NCI-H446 (cell line): ENCODE measurements around the gene SFPQ.
"Not testable (repeated sequence)": the region's sequence is repeated elsewhere in the genome, so short reads cannot be mapped to it uniquely, and the experiment has no call there.

Source experiments
- DNase-seq, 2 experiments: peaks; one replicate each; lab custom pipeline; 2025; lab: John Stamatoyannopoulos, UW

Gene SFPQ, protein sequence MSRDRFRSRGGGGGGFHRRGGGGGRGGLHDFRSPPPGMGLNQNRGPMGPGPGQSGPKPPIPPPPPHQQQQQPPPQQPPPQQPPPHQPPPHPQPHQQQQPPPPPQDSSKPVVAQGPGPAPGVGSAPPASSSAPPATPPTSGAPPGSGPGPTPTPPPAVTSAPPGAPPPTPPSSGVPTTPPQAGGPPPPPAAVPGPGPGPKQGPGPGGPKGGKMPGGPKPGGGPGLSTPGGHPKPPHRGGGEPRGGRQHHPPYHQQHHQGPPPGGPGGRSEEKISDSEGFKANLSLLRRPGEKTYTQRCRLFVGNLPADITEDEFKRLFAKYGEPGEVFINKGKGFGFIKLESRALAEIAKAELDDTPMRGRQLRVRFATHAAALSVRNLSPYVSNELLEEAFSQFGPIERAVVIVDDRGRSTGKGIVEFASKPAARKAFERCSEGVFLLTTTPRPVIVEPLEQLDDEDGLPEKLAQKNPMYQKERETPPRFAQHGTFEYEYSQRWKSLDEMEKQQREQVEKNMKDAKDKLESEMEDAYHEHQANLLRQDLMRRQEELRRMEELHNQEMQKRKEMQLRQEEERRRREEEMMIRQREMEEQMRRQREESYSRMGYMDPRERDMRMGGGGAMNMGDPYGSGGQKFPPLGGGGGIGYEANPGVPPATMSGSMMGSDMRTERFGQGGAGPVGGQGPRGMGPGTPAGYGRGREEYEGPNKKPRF

DNA sequence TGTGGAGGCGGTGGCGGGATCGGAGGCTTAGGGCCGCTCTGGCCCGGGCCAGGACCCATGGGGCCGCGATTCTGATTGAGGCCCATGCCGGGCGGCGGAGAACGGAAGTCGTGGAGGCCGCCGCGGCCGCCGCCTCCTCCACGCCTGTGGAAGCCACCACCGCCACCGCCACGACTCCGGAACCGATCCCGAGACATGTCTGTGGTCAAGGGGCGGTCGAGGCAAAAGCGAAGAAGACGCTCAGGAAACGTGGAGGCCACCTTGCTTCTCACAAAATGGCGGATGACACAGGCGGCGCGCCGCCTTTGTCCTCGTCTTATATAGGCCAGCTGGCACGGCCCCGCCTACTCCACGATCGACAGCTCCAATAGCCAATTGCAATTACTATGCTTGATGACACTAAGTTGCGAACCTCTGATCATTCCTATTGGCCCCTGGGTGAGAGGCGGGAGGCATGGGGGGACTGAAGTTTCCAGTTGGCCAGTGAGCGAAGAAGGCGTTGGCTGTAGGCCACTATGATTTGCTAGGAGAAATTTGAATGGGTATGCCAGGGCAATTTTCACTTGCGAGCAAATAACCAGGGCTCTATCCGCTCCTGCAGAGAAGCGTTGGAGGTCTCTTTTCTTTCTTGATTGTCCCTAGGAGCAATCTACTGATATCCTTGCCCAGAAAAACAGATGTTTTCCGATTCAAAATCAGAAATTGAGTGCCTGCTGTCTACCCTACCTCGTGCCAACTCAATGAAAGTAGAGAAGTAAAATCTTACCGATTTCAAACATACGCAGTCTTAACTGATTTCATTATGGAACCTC lies at the start of gene SFPQ:
Gene SFPQ, minus strand, starts transcription at position 293 of the 812 bp plus-strand sequence. Its CDS starts 96 bp downstream, at position 197.
- DNase-seq, result peak; percentile 98 to 99

GRCh38 chr1:35236772-35237171 lies 43.8 kb upstream of the SFPQ start:
- DNase-seq, result not testable (repeated sequence)

- no peak for DNase-seq
These were observed 38.3 kb upstream of the SFPQ start for GRCh38 chr1:35231287-35231686.

DNA sequence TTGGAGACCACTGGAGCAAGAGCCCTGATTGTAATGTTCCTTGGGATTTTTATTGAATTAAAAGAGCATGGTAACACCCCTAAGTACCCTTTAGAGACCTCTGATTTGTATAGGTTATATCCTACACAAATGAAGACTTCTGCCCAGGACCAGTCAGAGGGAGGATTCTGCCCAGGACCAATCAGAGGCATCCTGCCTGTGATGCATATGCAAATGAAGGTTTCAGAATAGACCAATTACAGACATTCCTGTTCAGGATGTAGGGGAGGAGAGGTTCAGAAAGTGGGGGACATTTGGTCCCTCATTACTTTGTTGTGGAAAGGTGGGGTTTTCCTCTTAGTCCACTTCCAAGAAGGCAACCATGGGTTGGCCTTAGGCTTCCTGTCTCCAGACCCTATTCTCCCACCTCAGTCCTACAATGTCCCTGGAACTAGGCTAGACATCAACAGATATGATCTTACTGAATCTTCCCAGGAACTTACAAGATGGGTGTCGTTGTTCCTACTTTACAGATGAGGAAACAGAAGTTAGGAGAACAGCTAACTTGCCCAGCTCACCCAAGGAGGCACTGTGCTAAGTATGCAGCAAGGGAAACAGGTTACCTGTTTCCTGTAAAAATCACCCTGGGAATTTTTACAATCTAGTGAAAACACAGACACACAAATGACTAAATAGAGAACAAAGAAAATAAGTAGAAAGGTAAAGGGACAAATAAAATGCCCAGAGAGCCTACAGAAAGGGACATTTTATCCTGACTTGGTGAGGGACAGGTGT lies 36.8 kb upstream of the SFPQ start:
- no peak for DNase-seq

- no peak for DNase-seq
These were observed 33.6 kb upstream of the SFPQ start for GRCh38 chr1:35226546-35226945.

DNA sequence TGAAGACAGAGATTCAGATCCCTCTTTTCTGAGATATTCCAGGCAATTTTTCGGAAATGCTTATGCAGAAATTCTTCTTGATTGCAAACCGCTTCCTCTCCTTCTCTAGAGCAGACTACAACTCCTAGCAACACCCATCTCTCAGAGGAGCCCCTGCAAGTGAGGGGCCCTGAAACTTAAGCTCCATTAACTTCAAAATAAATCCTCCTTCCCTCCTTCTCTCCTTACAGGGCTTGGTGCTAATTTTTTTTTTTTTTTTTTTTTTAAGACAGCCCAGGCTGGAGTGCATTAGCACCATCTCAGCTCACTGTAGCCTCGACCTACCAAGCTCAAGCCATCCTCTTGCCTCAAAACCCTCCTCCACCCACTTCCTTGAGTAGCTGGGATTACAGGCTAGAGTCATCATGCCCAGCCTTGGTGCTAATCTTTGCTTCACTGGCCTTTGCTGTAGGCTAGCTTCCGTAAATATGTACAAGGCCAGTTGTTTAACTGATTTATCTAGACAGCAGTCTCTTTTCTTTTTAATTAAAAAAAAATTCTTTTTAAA lies 30.2 kb upstream of the SFPQ start:
- no peak for DNase-seq

GRCh38 chr1:35222322-35223083 lies 29.6 kb upstream of the SFPQ start:
- peak in 1 of 2 experiments; percentile 13 for DNase-seq

GRCh38 chr1:35220976-35221375 lies 28.0 kb upstream of the SFPQ start:
- peak; percentile 3 to 39 for DNase-seq

DNA sequence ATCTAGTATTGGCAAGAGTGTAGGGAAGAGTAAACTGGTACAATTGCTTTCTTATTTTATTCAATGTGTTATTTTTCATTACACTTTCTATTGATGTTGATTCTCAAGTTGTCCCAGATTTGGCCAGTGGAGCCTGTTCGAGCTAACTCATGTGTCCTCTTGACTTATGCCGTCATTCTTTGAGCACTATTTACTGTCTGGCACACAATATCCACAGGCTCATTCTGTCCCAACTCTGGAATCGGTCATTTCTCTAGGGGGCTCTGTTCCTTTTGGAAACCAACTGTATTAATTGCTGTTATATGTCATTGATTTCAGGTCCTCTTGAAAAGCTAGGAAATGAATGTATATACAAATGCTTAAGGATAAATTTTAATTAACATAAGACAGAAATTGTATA lies 22.4 kb upstream of the SFPQ start:
- DNase-seq, result no peak

GRCh38 chr1:35211120-35211414 lies 18.1 kb upstream of the SFPQ start:
- no peak for DNase-seq

- DNase-seq, result no peak
These were observed 17.6 kb upstream of the SFPQ start for GRCh38 chr1:35210321-35211119.

GRCh38 chr1:35203295-35203694 lies 10.3 kb upstream of the SFPQ start:
- DNase-seq, result no peak

DNA sequence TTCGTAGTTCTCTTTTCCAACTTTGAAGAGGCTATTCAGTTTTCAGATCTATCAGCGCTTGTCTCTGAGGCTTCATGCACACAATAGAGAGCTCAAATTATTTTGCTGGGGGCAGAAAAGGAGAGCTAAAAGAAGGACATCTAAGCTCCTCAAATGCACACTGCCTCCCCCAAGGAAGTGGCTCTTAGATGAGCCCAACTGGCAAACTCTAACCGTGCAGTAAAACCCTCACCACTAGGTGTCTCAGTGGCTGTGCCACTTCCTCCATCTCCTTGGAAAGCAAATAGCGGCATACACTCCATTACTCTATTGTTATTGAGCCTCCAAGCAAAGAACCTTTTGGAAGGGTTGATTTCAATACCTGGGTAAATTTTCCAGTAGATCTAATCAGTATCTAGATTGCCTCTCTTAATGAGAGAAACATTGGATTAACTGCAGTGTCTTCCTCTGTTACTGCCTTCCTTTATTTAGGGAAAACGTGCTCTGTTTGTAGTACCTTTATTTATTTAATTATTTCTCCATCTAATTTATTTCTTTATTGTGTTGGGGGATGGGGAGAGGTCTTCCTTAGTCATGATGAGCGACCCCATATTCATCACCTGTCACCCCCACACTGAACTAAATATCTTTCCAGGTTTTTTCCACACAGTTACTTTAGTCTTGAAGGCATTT lies 9.2 kb upstream of the SFPQ start:
- DNase-seq, result peak; percentile 68 to 91

- DNase-seq, result no peak
These were observed 8.7 kb upstream of the SFPQ start for GRCh38 chr1:35201631-35202030.

GRCh38 chr1:35192056-35192852 lies 691 bp downstream of the SFPQ start:
- DNase-seq, result peak; percentile 58 to 90

- DNase-seq, result no peak
These were observed 1.4 kb downstream of the SFPQ start for GRCh38 chr1:35191429-35192055.

DNA sequence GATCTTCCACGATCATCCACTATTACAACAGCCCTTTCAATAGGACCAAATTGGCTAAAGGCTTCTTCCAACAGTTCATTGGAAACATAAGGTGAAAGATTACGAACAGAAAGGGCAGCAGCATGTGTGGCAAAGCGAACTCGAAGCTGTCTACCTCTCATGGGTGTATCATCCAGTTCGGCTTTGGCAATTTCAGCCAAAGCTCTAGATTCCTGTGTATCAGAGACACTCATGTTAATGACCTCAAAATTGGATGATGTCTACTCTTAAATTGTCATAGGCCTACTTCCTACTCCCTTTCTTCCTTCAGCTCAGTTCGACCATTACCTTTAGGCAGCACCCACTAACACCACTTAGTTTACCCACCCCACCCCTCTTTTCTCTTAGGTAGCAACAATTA lies 2.2 kb downstream of the SFPQ start:
- no peak for DNase-seq
